CD4-positive, alpha-beta T cell treated with Interleukin-10 for 1 hour (primary cell): ENCODE data around the gene MYL3.

Experiments
- DNase-seq: peaks from one replicate; pipeline ENCODE4 v3.0.0-alpha.2; 2020

MYL3 gene

GRCh38 chr3:46849045-46849631 is 14.1 kb downstream of the MYL3 start:
- DNase-seq, result no peak

- peak; percentile 19 for DNase-seq
Measured at GRCh38 chr3:46848271-46849044, 14.8 kb downstream of the MYL3 start.

GRCh38 chr3:46847744-46848143 is 15.5 kb downstream of the MYL3 start:
- DNase-seq, result no peak

GRCh38 chr3:46846624-46847542 is 16.4 kb downstream of the MYL3 start:
- DNase-seq, result no peak

- DNase-seq, result peak; percentile 81
Measured at GRCh38 chr3:46845860-46846623, 17.2 kb downstream of the MYL3 start.

- no peak for DNase-seq
Measured at GRCh38 chr3:46845397-46845859, 17.8 kb downstream of the MYL3 start.

- DNase-seq, result no peak
Measured at GRCh38 chr3:46844881-46845312, 18.3 kb downstream of the MYL3 start.

- DNase-seq, result no peak
Measured at GRCh38 chr3:46844397-46844796, 18.8 kb downstream of the MYL3 start.

- no peak for DNase-seq
Measured at GRCh38 chr3:46843508-46843907, 19.7 kb downstream of the MYL3 start.

- DNase-seq, result no peak
Measured at GRCh38 chr3:46840491-46840890, 22.8 kb downstream of the MYL3 start.

- DNase-seq, result no peak
Measured at GRCh38 chr3:46838301-46838700, 24.9 kb downstream of the MYL3 start.

GRCh38 chr3:46835491-46835890 is 27.8 kb downstream of the MYL3 start:
- no peak for DNase-seq

- DNase-seq, result no peak
Measured at GRCh38 chr3:46835054-46835453, 28.2 kb downstream of the MYL3 start.

GRCh38 chr3:46833346-46834300 is 29.6 kb downstream of the MYL3 start:
- DNase-seq, result no peak

- DNase-seq, result no peak
Measured at GRCh38 chr3:46831841-46832240, 31.4 kb downstream of the MYL3 start.

- DNase-seq, result no peak
Measured at GRCh38 chr3:46831316-46831715, 31.9 kb downstream of the MYL3 start.

GRCh38 chr3:46830801-46831200 is 32.4 kb downstream of the MYL3 start:
- no peak for DNase-seq

GRCh38 chr3:46829699-46830208 is 33.5 kb downstream of the MYL3 start:
- peak; percentile 19 for DNase-seq

- no peak for DNase-seq
Measured at GRCh38 chr3:46825450-46825849, 37.8 kb downstream of the MYL3 start.

GRCh38 chr3:46824211-46824970 is 38.9 kb downstream of the MYL3 start:
- DNase-seq, result no peak
